ENCODE results near the gene UIMC1. TPM values are rescaled to one million over a fixed set of nuclear protein-coding genes. Genes with fewer than 3 reads are reported as not detected.

The UIMC1 gene
- total RNA-seq, 2 donors from 2014 or later, result 30.0 to 31.6 TPM

- Histone ChIP-seq H3K9ac (ENCODE audit: low read depth in 2 of 2, low read length in 2 of 2) (no peak overlapping the region), H3K9me3 (no peaks in the 10 kb centered on the region), H3K4me1 (no peaks in the 10 kb centered on the region), H3K27ac (no peak overlapping the region), H3K36me3 (no peaks in the 10 kb centered on the region), H3K27me3 (peaks cover 4% of the 10 kb centered on the region), H3K4me3 (no peak overlapping the region)
- intact Hi-C loops (cut with DNase I), result no loop called here
- no peak for DNase-seq
- no peak for TF ChIP-seq CTCF (IDR thresholded peaks at IDR 0.05)
These were observed 148.7 kb downstream of the UIMC1 start for GRCh38 chr5:176857894-176858273.

- intact Hi-C loops (cut with DNase I), result no loop called here
- H3K4me3 ChIP-seq, result no peak overlapping the region
- no peak for TF ChIP-seq CTCF (IDR thresholded peaks at IDR 0.05)
- no peak overlapping the region for H3K9ac ChIP-seq (ENCODE audit: low read depth in 2 of 2, low read length in 2 of 2)
- H3K27ac ChIP-seq, result no peak overlapping the region
- DNase-seq, result no peak
- H3K36me3 ChIP-seq, result no peaks in the 10 kb centered on the region
- no peaks in the 10 kb centered on the region for H3K27me3 ChIP-seq
- H3K9me3 ChIP-seq, result no peaks in the 10 kb centered on the region
- H3K4me1 ChIP-seq, result no peaks in the 10 kb centered on the region
These were observed 149.2 kb downstream of the UIMC1 start for GRCh38 chr5:176857216-176857893.

- Histone ChIP-seq H3K27me3 (no peaks in the 10 kb centered on the region), H3K9ac (ENCODE audit: low read depth in 2 of 2, low read length in 2 of 2) (no peak overlapping the region), H3K36me3 (no peaks in the 10 kb centered on the region), H3K4me1 (no peaks in the 10 kb centered on the region), H3K9me3 (no peaks in the 10 kb centered on the region), H3K27ac (no peak overlapping the region), H3K4me3 (no peak overlapping the region)
- TF ChIP-seq CTCF (IDR thresholded peaks at IDR 0.05), result no peak
- no peak for DNase-seq
- intact Hi-C loops (cut with DNase I), result no loop called here
These were observed 149.8 kb downstream of the UIMC1 start for GRCh38 chr5:176856746-176857145.

GRCh38 chr5:176855598-176855997, 151.0 kb downstream of the UIMC1 start:
- Histone ChIP-seq H3K9ac (ENCODE audit: low read depth in 2 of 2, low read length in 2 of 2) (no peak overlapping the region), H3K4me1 (no peaks in the 10 kb centered on the region), H3K27ac (no peak overlapping the region), H3K27me3 (no peaks in the 10 kb centered on the region), H3K9me3 (no peaks in the 10 kb centered on the region), H3K36me3 (no peaks in the 10 kb centered on the region), H3K4me3 (no peak overlapping the region)
- TF ChIP-seq CTCF (IDR thresholded peaks at IDR 0.05), result no peak
- intact Hi-C loops (cut with DNase I), result no loop called here
- DNase-seq, result no peak

Other genes with a start within 250 kb of the UIMC1 start
- not detected for gene UNC5A, start 196.2 kb downstream of the UIMC1 start, total RNA-seq
- gene HK3, start 107.4 kb downstream of the UIMC1 start, total RNA-seq, result 1 to 10 TPM; 1.6 to 3.0 TPM
- 10 to 100 TPM in 1 of 2 donors, 1 to 10 TPM in 1; 9.1 to 11.2 TPM for gene ZNF346, start 15.9 kb upstream of the UIMC1 start, total RNA-seq
- 100 to 1,000 TPM in 1 of 2 donors, 10 to 100 TPM in 1; 58.7 to 118 TPM for gene FGFR4, start 80.1 kb upstream of the UIMC1 start, total RNA-seq
- gene NSD1, start 127.0 kb upstream of the UIMC1 start, total RNA-seq, result 10 to 100 TPM; 53.0 to 77.9 TPM